Right ventricle myocardium inferior (tissue), 1 donor: ENCODE data around the gene ERFL. TPM values are rescaled to one million over a fixed set of nuclear protein-coding genes. Genes with fewer than 3 reads are reported as not detected.

ENCODE experiments used
- ATAC-seq: fragments of 200-7000 bp; cut with Tn5 transposase; one replicate; pipeline ENCODE4 v1.9.1; 2020; ENCODE audit warnings: mild to moderate bottlenecking, moderate library complexity
- DNase-seq: peaks from one replicate; pipeline ENCODE4 v3.0.0; 2021; ENCODE audit errors: missing footprints
- intact Hi-C: fragments of 100-400 bp; cut with DNase I; formaldehyde crosslinking; loops from one replicate; pipeline ENCODE4 v1.11.0; 2022
- total RNA-seq: library from RNA; stranded (reverse); fragmentation: NEBNext Ultra II Directional; extraction: Animal tissue kit (Norgen Biotek cat#: 25700); gene quantifications from one replicate; pipeline ENCODE4 v1.2.1, GENCODE V29; 2021
- donor health status: DM: no; HTN: yes; CAD: no; lungs with severe emphysema.

ERFL gene
- total RNA-seq, 1 donor from 2014 or later: not detected

DNA sequence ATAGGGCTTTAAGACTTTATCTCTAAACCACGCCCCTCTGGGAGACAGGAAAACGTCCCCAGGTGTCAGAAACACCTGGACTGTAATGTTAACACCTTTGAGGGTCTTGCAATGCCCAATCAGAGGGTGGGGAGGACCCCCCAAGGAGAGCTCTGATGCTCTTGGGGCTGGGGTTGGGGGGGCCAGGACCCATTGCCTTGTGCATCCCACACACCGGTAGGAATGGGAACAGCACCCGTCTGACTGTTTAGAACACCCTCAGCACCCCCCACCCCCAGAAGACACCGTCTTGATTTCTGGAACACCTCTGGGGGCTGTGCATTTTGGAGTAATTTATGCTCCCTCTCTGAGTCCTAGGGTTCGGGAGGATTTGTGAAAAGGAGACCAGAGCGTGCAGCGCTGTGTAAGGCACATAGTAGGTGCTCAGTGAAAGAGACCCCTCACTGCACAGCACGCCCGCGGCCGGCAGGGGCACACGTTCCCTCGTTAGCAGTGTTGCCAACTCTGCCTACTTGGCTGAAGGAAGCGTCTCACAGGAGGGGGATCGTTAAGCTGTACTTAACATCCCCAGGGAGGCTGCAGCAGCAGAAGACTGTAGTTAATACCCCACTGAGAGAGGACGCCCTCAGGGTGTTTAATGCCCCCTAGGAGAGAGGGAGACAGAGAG, 2.8 kb upstream of the ERFL start:
- ATAC-seq: no peak
- no peak for DNase-seq
- intact Hi-C loops: loop anchor here (5.0 kb wide), 1 partner anchor 59 kb away; no protein-coding TSS in a partner anchor

GRCh38 chr19:41930322-41930722, 2.1 kb upstream of the ERFL start:
- intact Hi-C loops: loop anchor here (5.0 kb wide), 1 partner anchor 58 kb away; no protein-coding TSS in a partner anchor
- no peak for ATAC-seq

GRCh38 chr19:41929536-41930071, 1.4 kb upstream of the ERFL start:
- ATAC-seq (no peak), DNase-seq (no peak)
- intact Hi-C loops: loop anchor here (5.0 kb wide), 1 partner anchor 57 kb away; no protein-coding TSS in a partner anchor

More at GRCh38 chr19:41930322-41930722, 2.1 kb upstream of the ERFL start:
- no peak for DNase-seq

DNA sequence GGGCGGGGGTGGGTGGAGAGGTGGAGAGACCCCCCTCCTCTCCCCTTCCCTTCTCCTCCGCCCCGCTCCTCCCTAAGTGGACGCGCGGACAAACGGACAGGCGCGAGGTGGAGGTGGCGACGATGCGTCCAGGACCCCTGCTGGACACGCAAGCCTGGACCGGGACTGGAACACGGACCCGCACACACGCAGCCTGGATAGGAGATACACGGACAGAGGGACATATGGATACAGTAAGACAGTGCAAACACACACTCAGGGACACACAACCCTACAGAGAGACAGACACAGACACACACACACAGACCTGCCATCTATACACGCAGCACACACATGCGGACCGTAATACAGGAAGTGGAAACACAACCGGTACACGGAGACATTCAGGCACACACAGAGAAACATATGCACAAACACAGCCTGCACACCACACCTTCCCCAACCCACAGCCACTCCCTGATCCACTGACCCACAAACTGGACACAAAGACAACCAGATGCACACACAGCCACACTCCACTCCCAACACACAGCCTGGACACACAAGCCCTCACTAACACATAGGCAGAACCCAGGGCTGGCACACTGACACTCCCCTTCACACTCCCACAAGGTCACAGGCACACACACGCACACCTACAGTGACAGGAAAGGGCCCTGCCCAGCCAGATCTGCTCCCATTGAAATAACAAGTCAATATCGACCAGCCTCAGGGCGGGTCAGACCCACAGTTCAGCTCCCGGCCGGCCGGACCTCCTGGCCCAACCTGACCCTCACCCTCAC, 696 bp upstream of the ERFL start:
- ATAC-seq (no peak), DNase-seq (no peak)
- intact Hi-C loops: no loop called here

- no peak for DNase-seq
- intact Hi-C loops: no loop called here
- ATAC-seq: no peak
These were observed 604 bp downstream of the ERFL start for GRCh38 chr19:41927497-41928192.

GRCh38 chr19:41926763-41927496, 1.3 kb downstream of the ERFL start:
- no peak for ATAC-seq
- intact Hi-C loops: no loop called here
- DNase-seq: no peak

DNA sequence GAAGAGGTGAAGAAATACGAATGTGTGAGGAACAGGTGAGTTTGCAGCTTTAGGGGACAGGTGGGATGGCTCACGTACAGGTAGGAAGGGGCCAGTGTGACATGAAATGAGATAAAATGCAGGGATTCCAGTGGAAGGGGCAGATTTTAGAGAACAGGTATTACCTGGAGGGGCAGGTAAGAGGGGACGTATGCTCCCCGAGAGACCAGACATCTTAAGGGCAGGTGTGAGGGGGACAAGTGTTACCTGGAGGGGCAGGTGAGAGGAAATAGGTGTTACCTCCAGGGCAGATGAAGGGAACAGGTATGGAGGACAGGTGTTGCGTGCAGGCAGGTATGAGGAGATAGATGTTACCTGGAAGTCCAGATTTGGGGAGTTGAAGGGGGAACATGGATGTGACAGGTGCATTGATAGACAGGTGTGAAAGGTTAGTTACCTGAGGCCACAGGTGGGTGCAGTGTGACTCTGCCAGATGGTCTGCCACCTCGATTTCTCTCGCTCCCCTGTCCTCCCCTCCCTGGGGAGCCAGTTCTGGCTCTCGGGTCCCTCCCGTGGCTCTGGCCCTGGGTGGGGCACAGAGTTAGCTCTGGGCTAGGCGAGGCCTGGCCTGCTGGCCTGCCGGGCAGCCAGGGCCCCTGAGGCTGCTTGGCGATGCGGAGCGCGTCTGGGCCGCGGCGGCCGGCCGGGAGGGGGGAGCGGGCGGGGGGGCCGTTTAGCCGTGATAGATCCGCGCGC, 2.1 kb downstream of the ERFL start:
- ATAC-seq (no peak), DNase-seq (no peak)
- intact Hi-C loops: no loop called here

- intact Hi-C loops: no loop called here
- DNase-seq (no peak), ATAC-seq (no peak)
These were observed 2.8 kb downstream of the ERFL start for GRCh38 chr19:41925208-41926003.

GRCh38 chr19:41924151-41925145, 3.8 kb downstream of the ERFL start:
- intact Hi-C loops: no loop called here
- no peak for DNase-seq

GRCh38 chr19:41923045-41923788, 5.0 kb downstream of the ERFL start:
- intact Hi-C loops: no loop called here
- DNase-seq (no peak), ATAC-seq (no peak)

More at GRCh38 chr19:41924151-41925145, 3.8 kb downstream of the ERFL start:
- ATAC-seq: no peak

- DNase-seq (no peak), ATAC-seq (no peak)
- intact Hi-C loops: no loop called here
These were observed 5.7 kb downstream of the ERFL start for GRCh38 chr19:41922585-41922984.

GRCh38 chr19:41921577-41922576, 6.4 kb downstream of the ERFL start:
- intact Hi-C loops: no loop called here
- no peak for ATAC-seq
- peak; percentile 44 for DNase-seq

DNA sequence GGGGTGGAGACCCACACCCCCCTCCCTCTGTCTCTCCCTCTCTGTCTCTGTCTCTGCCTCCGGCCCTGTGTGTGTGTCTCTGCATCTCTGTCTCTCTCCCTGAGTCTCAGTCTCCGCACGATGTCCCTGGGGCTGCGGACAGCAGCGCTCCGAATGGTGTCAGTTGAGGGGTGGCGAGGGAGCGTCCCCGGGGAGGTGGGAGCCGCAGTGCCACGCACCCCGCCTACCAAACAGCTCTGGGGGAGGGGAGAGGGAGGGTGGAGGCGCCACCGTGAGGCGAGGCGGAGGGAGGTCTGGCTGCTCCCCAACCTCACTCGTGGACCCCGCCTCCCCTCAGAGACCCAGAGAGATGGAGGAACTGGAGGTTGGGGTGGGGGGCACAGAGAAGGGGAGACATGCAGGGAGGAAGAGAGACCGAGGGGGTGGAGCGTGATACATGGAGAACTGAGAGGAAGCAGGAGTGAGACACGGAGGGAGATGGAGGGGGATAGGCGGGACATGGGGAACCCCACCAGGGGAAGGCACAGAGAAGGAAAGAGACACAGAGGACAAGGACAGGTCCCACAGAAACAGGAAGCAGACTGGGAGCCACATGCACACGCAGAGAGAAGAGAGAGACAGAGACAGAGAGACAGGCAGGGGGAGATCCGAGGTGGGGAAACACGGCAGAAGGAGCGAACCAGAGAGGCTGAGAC, 7.2 kb downstream of the ERFL start:
- DNase-seq (peak; percentile 57), ATAC-seq (no peak)
- intact Hi-C loops: no loop called here
